Adrenal gland (tissue), 5 donors: Measurements from ENCODE around the gene CEP126.

Experiments
- POLR2A ChIP-seq, 2 donors: fragments of 450-650 bp; IDR thresholded peaks; one replicate each; pipeline ENCODE4 v1.6.1; 2017; ENCODE audit warnings: antibody characterized with exemption in 2 of 2, mild to moderate bottlenecking in 2 of 2, moderate library complexity in 1 of 2
- TF ChIP-seq, protein P1 (sequence below), 6 experiments: fragments of 450-650 bp in 4 of 6; fragments of 200-600 bp in 2 of 6; sonication (generic) in 1 of 6; IDR thresholded peaks; 1 replicate in 5 of 6; 2 replicates in 1 of 6; pipeline versions ENCODE4 v1.5.1 to v1.8.0; 2016 to 2021; ENCODE audit warnings: antibody characterized with exemption in 6 of 6, mild to moderate bottlenecking in 2 of 6, moderate library complexity in 1 of 6
- donor health status: DM: no; HTN: no; CAD: no.

DNA sequence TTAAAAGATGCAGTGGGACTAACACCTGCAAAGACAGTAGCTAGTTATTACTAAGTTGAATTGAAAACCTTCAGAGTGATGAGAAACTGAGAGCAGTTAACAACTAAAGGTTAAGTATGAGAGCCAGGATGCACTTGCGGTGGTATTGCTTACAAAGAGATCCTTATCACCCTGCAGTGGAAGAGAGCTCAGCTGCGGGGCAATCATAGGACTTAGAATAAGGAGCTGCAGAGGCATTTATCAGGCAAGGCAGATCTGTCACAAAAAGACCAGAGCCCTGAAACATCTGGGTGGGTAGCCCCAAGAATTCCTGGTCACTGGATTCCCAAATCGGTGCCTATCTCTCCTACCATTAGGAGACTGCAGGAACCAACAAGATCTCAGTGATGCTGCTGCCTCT is 98.1 kb downstream of the CEP126 start:
- no peak for TF ChIP-seq POLR2A (IDR thresholded peaks at IDR 0.05)
- TF ChIP-seq, protein P1, sequence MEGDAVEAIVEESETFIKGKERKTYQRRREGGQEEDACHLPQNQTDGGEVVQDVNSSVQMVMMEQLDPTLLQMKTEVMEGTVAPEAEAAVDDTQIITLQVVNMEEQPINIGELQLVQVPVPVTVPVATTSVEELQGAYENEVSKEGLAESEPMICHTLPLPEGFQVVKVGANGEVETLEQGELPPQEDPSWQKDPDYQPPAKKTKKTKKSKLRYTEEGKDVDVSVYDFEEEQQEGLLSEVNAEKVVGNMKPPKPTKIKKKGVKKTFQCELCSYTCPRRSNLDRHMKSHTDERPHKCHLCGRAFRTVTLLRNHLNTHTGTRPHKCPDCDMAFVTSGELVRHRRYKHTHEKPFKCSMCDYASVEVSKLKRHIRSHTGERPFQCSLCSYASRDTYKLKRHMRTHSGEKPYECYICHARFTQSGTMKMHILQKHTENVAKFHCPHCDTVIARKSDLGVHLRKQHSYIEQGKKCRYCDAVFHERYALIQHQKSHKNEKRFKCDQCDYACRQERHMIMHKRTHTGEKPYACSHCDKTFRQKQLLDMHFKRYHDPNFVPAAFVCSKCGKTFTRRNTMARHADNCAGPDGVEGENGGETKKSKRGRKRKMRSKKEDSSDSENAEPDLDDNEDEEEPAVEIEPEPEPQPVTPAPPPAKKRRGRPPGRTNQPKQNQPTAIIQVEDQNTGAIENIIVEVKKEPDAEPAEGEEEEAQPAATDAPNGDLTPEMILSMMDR (IDR thresholded peaks at IDR 0.05) = no peak
